Measurements from ENCODE around the gene XDH.
A peak's percentile ranks its signal among the peaks of the same experiment; 100 is the strongest.

Gene XDH

DNA sequence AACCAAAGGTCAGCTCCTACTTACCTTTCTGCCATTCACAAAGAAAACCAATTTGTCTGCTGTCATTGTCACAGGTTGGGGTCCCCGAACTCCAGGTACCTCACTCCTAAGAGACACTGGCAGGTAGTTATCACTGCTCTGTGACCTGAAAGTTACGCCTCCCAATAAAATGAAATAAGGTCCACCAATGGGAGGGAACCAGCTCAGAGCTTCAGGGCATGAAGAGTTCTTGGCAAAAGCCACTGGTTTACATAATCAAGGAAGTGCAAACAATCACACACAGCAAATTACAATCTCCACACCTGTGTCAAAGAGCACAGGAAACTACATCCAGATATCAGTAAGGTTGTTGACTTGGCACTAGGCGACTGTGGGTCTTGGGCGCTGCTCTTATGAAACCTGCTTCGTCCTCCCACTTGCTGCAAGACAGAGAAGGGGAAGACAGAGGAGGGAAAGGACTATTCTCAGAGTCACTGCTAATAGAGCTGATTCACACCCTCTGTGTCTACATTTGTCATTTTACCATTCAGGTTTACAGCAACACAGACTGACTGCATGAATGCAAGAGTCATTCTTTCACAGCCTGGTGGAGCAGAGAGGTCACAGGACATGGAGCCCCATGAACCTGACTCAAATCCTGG, at the start of gene XDH:
Gene XDH (minus strand): TSS at position 142 of the 641 bp plus-strand sequence. CDS start 76 bp downstream, at position 66.
- no peak for DNase-seq

DNA sequence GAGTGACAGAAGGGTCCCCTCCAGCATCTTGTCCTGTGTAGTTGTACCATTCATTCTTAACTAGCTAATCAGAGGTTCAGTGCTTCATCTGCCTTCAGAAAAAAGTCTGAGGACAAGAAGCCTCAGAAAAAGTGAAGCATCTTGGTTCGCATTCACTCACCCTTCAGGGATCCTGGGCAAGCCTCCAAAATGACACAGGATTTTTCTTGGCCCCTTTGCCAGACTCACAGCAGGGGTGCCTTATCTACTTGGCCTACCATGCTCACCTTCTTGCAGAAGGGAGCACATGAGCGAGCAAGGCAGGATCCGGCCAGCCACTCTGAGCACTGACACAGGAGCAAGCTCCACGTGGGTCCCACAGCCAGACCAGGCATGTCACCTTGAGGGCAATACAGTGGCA, 43.1 kb upstream of the XDH start:
- DNase-seq: no peak

DNA sequence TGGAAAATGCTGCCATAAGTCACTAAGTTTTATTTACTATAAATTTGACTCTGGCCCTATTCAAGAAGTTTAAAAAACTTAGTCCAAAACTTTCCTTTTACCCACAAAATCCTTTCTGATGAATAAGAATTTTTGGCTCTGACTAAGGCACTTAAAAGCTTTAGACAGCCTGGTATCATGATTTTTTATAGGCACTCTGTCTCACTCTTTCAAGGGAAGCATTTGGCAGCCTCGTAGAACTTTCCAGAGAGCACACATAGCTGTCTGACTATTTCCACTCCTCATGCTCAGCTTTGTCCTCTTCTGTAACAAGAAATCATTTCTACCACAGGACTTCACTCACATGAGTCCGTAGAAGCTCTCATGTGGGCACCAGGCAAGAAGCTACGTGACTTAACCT, 32.3 kb upstream of the XDH start:
- peak; percentile 73 for DNase-seq

DNA sequence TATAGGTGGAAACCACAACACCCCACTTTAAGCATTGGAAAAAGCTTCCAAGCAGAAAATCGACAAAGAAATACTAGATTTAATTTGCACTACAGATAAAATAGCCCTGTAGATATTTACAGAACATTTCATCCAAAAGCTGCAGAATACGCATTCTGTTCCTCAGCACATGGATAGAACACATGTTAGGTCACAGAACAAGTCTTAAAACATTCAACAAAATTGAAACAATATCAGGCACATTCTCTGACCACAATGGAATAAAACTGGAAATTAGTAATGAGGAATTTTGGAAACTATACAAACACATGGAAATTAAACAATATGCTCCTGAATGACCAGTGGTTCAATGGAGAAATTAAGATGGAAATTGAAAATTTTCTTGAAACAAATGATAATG, 27.8 kb upstream of the XDH start:
- DNase-seq: no peak

DNA sequence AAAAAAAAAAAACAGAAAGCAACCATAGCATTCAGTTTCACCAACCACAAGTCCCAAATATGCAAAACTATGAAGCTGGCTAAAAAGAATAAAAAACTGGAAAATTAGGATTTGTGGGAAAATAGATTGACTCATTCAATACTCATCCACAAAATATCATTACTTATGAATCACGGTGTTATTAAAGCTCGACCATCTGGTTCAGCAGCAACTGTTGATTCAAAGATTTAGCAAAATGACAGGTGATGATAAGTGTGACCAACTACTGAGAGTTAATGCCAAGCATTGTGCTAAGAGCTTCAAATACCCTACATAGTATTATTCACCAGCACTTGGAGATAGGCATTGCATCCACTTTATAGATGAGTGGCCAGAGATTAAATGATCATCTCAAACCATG, 26.2 kb upstream of the XDH start:
- peak; percentile 95 for DNase-seq

DNA sequence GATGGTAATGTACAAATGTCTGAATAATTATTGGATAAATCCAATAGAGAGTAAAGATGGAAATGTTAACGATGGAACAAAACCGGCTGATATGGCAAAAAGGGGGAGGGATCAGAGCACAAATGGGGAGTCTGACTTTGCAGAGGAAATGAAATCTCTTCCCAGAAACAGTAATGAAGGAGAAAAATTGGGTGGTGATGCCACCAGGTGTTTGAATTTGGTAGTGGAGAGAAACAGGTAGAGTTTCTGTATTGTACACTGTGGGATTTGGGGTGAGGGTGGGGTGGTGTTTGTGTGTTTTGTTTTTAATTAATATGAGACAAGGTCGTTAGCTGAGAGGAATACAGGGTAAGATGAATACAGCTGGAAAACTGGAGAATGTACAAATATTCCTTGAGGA, 20.4 kb upstream of the XDH start:
- no peak for DNase-seq

DNA sequence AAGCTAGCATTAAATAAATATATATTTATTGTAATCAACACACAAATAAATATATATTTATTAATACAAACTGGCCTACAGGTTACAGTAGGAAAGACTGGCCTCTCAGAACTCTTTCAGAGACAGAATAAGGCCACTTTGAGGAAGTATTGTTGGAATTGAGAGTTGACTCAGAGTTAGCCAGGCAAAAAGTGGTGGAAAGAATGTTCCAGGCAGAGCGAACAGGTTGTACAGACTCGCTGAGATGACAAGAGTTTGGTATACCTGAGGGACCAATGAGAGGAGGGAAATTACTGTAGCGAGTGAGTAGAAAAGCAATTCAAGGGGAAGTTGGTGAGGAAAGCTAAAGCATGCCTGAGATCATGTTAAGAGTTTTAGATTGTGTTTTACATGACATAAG, 19.0 kb upstream of the XDH start:
- no peak for DNase-seq

DNA sequence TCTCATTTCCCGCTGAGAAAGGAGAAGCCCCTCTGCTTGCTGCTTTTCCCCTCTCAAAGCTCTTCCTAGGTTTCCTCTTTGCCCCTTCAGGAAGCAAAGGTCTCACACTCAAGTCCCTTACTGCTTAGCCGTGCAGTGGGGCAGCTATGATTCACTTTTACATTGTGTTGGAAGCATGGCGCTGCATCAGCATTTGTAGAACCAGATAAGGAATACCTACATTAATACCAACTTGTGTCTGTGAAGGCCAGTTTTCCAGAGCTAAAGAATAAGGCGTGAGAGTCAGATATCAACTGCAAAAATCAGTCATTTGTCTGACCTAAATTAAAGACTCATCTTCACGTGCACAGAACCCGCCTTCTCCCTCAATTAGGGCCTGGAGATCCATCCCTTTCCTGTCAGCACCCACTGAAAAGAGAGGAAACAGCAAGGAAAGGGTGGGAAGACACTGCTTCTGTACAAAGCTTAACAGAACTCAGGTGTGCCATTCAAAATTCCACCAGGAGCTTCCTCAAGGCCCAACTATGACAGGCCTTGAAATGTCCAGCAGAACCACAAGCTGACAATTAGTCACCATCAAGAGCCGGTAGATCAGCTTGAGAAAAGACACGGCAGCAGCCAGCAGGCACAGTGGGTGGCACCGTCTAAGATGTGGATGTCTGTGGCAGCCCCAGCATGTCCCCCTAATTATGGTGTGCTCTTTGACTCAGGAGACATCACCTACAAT, 16.1 kb upstream of the XDH start:
- DNase-seq: no peak

DNA sequence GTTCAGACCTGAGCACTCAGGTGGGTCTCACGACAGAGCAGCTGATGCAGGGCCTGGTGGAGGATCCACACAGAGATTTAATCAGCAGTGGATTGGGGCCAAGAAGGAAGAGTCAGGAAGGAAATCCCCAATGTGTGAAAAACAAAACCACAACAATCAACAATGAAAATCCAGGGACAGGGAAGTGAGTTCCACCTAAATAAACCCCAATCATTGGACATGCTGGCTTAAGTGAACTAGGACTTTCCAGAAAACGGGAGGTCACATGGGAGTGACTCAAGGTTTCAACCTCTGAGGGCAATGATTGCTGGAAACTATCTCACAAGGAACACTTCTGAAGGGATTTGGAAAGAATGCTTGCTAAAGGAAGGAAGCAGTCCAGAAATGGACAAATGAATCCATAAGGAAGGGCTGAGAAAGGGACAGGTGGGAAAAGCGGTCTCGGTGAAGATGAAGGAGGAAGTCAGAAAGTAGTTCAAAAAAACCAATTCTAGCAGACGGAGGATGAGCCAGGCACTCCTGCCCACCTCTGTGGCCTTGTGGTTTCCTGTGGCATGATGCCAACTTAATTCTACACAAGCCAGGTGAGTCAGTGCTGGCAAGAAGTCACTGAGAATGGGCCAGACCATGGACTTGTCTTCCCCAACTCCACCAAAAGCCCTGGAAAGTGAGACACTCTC, 15.4 kb upstream of the XDH start:
- no peak for DNase-seq

DNA sequence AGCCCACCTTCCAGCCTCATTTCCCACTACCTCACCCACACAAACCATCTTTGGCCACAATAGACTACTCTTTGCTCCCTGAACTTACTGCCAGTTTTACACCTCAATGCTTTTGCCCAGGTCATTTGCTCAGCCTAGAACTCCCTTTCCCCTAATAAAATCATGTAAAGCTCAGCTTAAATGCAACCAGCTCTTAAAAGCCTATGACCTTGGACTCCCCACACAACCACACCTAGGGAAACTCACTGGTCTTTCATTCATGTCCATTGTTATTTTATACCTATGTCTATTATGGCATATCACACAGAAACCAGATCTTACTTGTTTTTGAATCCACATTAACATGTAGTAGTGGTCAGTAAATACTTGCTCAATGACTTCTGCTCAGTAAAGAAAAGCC, 14.5 kb upstream of the XDH start:
- no peak for DNase-seq

DNA sequence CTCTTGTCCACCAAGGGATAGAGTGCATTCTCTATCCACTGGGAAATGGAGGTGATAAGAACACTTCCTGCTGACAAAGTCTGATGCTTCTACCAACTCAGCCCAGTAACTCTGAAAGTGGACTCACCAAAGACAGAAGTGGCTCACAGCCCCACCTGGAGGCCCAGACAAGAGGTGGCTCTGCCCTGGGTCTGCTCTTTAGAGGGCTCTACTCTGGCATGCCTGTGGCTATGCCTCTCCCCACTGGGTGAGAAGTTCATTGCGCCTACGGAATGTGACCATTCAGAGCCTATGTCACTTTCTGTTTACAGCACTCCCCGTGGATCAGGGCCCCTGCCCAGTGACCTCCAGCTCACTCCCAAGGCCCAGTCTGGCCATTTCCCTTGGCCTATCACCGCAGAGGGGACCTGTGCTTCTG, 13.5 kb upstream of the XDH start:
- peak; percentile 14 for DNase-seq

DNA sequence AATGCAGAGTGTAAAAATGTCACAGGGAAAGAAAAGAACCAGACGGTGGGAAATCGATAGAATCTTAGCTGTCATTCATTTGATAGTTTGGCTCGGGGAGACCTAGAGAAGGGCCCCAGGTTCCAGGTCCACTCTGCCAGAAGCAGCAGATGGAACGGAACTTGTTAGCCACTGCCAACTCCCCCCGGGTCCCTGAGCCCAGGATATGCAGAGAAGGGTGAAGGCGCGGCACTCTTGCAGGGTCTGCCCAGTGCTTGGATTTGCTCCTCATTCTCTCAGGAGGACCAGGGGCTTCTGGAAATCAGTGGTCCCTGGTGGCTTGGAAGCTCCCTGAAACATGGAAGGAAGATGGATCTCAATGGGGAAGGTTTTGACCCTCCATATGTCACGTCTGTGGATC, 11.6 kb upstream of the XDH start:
- DNase-seq: no peak

DNA sequence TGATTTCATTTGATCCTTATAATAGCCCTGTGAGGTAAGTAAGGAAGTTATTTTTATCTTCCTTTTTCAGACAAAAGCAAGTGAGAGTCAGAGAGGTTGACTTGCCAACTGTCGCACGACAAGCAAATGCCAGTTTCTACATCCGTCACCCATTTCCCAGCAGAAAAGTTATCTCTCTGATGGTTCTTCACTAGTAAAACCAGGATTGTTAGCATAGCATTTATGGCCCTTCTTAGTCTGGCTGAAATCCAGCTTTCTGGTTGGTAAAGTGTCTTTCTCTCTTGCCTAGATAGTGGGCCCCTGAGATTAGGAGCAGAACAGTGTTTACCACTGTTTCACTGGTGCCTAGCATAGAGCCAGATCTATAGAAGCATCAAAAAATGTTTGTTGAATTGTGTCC, 7.1 kb upstream of the XDH start:
- DNase-seq: no peak

DNA sequence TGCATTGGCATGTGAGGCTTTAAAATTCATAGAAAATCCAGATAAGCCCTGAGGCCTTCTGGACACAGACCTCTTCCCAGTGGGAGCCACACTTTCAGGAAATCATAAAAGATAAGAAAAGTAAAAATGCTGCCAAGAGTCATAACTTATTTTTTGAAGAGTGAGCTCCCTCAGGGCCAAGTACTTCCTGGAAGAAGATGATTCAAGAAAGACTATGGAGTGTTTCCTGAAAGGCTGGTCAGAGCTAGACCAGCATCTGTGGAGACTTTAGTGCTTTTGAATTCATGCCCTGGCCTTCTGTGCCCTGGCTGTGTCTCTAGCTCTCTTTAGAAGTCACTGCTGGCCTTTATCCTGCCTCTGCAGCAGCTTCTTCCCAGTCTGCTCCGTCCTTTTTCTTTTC, 6.4 kb upstream of the XDH start:
- DNase-seq: peak; percentile 24

DNA sequence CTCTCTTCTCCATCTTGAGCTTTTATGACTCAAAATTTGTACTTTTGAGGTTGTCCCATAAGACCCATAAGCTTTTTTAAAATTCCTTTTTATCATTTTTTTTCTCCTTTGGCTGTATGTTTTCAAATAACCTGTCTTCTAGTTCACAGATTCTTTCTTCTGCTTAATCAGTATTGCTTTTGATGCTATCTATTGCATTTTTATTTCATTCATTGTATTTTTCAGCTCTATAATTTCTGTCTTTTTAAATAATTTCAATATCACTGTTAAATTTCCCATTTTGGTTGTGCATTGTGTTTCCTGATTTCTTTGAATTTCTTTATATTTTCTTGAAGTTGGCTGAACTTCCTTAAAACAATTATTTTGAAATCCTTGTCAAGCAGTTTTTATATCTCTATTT, 4.8 kb upstream of the XDH start:
- no peak for DNase-seq

DNA sequence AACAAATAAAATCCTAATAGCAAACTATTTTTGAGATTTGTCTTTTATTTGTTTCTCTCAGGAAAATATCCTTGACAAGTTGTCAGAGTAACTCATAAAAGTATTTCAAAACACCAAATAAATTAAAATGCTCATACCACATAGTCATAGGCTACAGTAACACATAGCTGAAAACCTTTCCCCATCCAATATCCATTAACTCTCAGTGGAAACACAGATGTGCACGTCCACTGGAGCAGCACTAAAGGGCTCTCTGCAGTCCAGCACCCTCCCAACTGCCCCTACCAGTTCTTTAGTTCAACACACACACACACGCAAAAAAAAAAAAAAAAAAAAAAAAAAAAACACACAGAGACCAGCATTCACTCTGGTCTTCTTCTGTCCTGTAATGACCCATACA, 879 bp upstream of the XDH start:
- DNase-seq: no peak

DNA sequence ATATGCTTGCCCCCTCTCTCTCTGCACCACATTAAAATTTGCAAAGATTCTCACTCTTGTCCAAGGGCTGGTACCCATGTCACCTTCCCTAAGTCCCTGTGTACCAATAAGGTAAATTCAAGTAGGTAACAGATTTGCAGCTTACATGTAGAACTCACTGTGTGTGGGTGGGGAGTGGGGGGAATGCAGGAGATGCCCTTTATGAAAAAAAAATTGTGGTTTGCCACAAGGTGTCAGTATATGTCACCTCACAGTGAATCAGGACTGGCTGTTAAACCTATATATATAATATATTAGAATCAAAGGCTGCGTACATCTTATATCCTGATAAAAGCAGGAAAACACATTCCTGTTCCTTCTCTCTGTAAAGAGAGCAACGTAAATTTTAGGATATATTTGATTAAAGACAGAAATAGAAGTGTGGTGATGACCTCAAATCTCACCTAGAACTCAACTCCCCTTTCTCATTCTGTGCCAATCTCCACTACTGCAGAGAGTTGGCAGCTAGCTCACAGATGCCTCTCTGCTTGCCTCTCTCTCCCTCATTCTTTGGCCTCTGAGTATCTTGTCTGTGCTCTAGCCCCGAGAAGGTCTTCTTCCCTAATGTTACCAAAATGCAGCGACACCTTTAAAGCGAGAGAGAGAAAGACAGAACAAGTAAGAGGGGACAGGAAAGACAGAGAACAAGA, 536 bp downstream of the XDH start:
- no peak for DNase-seq

DNA sequence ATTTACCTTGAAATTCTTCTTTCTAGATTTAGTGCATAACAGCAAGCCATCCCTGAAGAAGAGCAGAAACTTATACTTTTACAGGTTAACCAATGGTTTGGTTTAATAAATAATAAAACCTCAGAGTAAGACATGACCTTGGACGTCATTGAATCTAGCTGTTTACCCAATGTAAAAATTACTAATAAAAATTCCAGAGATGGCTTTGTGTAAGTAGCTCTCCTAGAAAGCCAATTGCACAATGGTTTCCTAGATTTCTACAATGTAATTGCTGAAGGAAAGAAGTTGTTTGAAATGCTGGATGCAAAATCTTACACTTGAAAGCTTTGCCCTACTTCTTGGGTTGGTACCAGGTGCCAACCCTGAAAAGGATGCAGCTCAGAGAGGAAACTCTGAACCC, 1.5 kb downstream of the XDH start:
- no peak for DNase-seq

DNA sequence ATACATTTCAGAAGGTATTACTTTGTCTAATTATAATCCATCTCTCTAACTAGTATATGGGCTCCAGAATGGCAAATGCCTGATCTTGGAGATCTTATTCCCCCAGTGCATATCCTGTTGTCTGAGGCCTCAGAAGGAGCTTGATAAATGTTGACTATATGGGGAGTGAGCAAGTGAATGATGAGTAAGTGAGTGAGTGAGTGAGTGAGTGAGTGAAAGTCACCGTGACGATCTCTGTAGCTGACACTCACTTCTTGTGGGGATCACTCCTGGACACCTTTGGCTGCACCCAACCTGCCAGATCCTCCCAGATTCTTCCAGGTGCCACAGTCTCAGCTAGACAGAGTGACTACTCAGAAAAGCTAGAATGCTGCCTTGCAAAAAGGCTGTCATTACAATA, 2.8 kb downstream of the XDH start:
- DNase-seq: no peak

DNA sequence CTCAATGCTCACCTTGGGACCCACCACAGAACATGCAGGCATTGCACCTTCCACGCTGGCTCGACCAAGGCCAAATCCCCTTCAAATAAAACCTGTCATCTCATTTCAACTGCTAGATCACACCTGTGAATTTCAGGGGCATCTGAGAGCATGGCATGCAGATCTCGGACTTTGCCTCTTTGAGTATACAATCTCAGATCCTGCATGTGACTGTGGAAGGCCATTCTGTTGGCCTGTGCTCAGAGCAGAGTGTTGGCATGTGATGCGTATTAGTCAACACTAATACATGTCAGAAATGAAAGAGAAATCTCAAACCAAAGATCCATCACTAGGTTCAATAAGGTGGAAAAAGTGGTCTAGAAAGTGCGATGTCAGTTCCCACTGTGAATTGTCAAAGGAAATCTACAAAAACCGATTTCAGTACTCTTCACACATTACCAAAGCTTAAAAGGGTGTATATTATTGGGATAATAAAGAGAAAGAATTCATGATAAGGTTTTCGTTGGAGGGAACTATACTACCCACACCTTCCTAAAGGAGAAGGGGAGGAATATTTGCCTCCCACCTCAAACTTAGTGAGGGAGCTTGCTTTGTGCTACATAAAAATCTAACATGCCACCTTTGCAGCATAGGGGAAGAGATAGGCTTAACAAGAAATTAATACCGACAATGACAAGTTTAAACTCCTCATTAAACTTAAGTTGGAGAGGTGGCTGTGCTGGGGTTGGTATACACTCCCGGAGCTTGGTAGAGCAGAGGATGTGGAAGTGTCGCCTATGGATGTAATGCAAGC, 7.8 kb downstream of the XDH start:
- no peak for DNase-seq

DNA sequence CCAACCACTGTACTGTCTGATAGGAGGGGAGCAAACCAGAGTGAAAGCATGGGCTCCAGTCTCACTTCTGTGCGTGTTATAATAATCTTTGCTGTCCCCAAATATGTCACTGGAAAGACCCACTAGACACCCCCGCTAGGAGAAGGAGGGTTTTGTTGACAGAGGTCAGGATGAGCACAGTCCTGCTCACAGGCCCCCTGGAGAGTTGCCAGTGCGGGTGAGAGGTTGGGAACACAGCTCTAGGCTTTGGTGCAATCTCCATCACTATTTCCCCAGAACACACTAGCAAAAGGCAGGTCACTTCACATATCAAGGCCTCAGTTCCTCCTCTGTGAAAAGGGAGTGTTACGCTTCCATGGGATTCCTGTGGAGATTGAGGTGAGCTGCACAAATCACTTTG, 9.7 kb downstream of the XDH start:
- no peak for DNase-seq

DNA sequence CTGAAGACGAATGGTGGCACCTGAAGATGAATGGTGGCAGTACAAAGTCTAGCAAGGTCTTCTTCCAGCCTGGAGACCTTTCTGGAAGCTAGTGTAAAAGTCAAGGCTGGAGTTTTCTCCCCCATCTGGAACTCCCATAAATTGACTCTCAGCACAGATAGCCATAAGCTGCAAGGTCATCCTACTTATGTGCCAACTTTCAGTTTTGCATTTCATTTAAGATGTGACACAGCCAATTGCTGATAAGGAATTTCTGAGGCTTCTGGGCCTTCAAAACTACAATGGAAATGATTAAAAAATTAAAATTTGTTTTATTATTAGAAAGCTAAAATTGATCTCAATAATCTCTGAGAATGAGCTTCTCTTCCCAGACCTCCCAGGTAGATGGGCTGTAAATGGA, 10.2 kb downstream of the XDH start:
- DNase-seq: no peak

DNA sequence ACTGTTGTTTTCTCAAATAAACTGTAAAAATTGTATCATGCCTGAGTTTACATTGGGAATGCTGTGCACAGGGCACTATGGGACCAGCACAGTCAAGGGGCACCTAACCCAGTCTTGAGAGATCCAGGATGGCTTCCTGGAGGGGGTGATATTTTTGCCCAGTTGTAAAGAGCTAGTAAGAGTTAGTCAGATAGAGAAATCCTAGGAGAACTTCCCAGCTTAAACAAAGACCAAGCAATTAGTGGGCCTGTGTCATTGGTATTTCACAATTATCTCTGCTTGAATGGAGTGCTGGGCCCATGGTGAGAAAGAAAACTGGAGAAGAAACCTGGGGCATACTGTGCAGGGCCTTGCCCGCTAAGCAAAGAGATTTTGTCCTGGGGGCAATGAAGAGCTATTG, 12.2 kb downstream of the XDH start:
- DNase-seq: peak; percentile 41
